ENCODE data around the gene TJP1.
"Not testable (repeated sequence)": the region's sequence is repeated elsewhere in the genome, so short reads cannot be mapped to it uniquely, and the experiment has no call there.

The TJP1 gene

GRCh38 chr15:29753506-29753905 lies 68.8 kb downstream of the TJP1 start:
- DNase-seq (ENCODE audit: low spot score), result no peak

- peak; percentile 31 for DNase-seq (ENCODE audit: low spot score)
Observed at GRCh38 chr15:29750754-29751153, 71.5 kb downstream of the TJP1 start.

GRCh38 chr15:29749365-29750086 lies 72.7 kb downstream of the TJP1 start:
- DNase-seq (ENCODE audit: low spot score), result no peak

GRCh38 chr15:29747837-29748417 lies 74.3 kb downstream of the TJP1 start:
- peak; percentile 36 for DNase-seq (ENCODE audit: low spot score)

GRCh38 chr15:29743475-29743874 lies 78.8 kb downstream of the TJP1 start:
- DNase-seq (ENCODE audit: low spot score), result no peak

- no peak for DNase-seq (ENCODE audit: low spot score)
Observed at GRCh38 chr15:29740692-29741311, 81.5 kb downstream of the TJP1 start.

- peak; percentile 17 for DNase-seq (ENCODE audit: low spot score)
Observed at GRCh38 chr15:29736744-29737020, 85.6 kb downstream of the TJP1 start.

- DNase-seq (ENCODE audit: low spot score), result no peak
Observed at GRCh38 chr15:29736012-29736743, 86.1 kb downstream of the TJP1 start.

- DNase-seq (ENCODE audit: low spot score), result no peak
Observed at GRCh38 chr15:29734917-29735572, 87.2 kb downstream of the TJP1 start.

GRCh38 chr15:29731865-29732264 lies 90.4 kb downstream of the TJP1 start:
- DNase-seq (ENCODE audit: low spot score), result no peak

- not testable (repeated sequence) for DNase-seq (ENCODE audit: low spot score)
Observed at GRCh38 chr15:29730471-29730870, 91.8 kb downstream of the TJP1 start.

GRCh38 chr15:29728418-29728817 lies 93.8 kb downstream of the TJP1 start:
- DNase-seq (ENCODE audit: low spot score), result no peak

GRCh38 chr15:29727871-29728270 lies 94.4 kb downstream of the TJP1 start:
- DNase-seq (ENCODE audit: low spot score), result no peak

- DNase-seq (ENCODE audit: low spot score), result no peak
Observed at GRCh38 chr15:29726553-29726952, 95.7 kb downstream of the TJP1 start.

GRCh38 chr15:29724026-29724425 lies 98.2 kb downstream of the TJP1 start:
- no peak for DNase-seq (ENCODE audit: low spot score)

- no peak for DNase-seq (ENCODE audit: low spot score)
Observed at GRCh38 chr15:29713784-29714183, 108.5 kb downstream of the TJP1 start.

GRCh38 chr15:29712149-29712885 lies 110.0 kb downstream of the TJP1 start:
- no peak for DNase-seq (ENCODE audit: low spot score)

GRCh38 chr15:29711531-29711930 lies 110.7 kb downstream of the TJP1 start:
- no peak for DNase-seq (ENCODE audit: low spot score)

GRCh38 chr15:29708519-29708918 lies 113.7 kb downstream of the TJP1 start:
- DNase-seq (ENCODE audit: low spot score), result no peak

- no peak for DNase-seq (ENCODE audit: low spot score)
Observed at GRCh38 chr15:29704950-29705597, 117.2 kb downstream of the TJP1 start.

- no peak for DNase-seq (ENCODE audit: low spot score)
Observed at GRCh38 chr15:29701151-29701550, 121.1 kb downstream of the TJP1 start.

All from GM03348 (cell line).